Measurements from ENCODE around the gene DNAH11. TPM values are rescaled to one million over a fixed set of nuclear protein-coding genes. Genes with fewer than 3 reads are reported as not detected.

DNAH11 gene
- total RNA-seq, 1 experiment from 2014 or later: 0.15 TPM

DNA sequence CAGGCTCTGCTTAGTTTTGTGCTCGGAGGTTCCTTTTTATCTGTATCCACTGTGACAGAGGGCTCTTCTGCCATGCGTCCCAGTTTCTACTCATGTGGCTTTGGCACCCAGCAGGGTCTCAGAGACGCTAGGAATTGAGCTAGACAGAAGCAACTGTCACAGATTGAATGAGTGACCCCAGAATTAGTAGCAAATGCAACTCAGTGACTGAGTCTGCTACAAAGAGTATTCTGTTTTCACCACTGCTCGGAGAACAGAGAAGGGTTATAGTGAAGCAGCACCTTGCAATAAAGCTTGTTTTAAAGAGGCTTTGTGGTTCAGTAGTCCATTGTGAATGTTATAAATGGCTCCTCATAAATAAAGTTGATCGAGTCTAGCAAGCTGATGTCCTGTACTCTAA is 113.2 kb downstream of the DNAH11 start:
- Histone ChIP-seq H3K4me3 (ENCODE audit: low read depth in 2 of 2, low read length in 2 of 2) (no peak overlapping the region), H3K4me1 (ENCODE audit: control insufficient read depth, insufficient read depth, low read length) (no peaks in the 10 kb centered on the region), H3K9me3 (ENCODE audit: control insufficient read depth, insufficient read depth, low read depth, low read length) (no peaks in the 10 kb centered on the region), H3K36me3 (ENCODE audit: control insufficient read depth, insufficient read depth, low read length) (no peaks in the 10 kb centered on the region), H3K27me3 (ENCODE audit: control insufficient read depth, insufficient read depth, low read length) (no peaks in the 10 kb centered on the region), H3K27ac (ENCODE audit: low read length) (no peak overlapping the region)
- intact Hi-C loops (cut with micrococcal nuclease; ENCODE audit: unreplicated experiment) (no loop called here), in situ Hi-C loops (cut with HindIII; ENCODE audit: low pct_unique_long_range_greater_than_20kb, low sequenced_read_pairs) (no loop called here)
- no peak for TF ChIP-seq TCF7L2 (IDR thresholded peaks at IDR 0.05; ENCODE audit: low read depth, low read length)
- no peak for TF ChIP-seq POLR2AphosphoS5 (IDR thresholded peaks at IDR 0.05; ENCODE audit: low read depth, low read length)
- TF ChIP-seq, protein P1, sequence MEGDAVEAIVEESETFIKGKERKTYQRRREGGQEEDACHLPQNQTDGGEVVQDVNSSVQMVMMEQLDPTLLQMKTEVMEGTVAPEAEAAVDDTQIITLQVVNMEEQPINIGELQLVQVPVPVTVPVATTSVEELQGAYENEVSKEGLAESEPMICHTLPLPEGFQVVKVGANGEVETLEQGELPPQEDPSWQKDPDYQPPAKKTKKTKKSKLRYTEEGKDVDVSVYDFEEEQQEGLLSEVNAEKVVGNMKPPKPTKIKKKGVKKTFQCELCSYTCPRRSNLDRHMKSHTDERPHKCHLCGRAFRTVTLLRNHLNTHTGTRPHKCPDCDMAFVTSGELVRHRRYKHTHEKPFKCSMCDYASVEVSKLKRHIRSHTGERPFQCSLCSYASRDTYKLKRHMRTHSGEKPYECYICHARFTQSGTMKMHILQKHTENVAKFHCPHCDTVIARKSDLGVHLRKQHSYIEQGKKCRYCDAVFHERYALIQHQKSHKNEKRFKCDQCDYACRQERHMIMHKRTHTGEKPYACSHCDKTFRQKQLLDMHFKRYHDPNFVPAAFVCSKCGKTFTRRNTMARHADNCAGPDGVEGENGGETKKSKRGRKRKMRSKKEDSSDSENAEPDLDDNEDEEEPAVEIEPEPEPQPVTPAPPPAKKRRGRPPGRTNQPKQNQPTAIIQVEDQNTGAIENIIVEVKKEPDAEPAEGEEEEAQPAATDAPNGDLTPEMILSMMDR (IDR thresholded peaks at IDR 0.05): no peak
- no TSS peak for BruUV-seq (replicated peaks)
- no peak for ATAC-seq
- no peak for DNase-seq (ENCODE audit: low read depth, low spot score)
- CTCF ChIA-PET: no interaction called here
- POLR2A ChIA-PET: no interaction called here

DNA sequence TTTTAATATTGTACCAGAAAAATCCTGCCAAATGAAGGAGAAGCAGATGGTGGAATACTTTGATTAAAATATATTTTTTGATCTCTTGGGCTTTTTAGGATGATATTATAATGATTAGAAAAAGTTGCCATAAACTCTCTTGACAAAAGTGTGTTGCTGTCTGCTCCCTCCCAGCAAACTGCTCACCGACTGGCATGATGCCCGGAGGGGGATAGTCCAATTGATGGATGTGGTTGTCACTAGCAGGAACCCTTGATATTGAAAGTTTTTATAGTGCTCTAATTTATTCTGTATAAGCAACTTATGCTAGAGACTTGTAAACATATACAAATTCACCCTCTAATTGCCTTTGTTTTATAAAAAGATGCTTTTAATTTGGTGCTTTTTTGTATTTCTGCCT is 114.0 kb downstream of the DNAH11 start:
- in situ Hi-C loops (cut with HindIII; ENCODE audit: low pct_unique_long_range_greater_than_20kb, low sequenced_read_pairs) (no loop called here), intact Hi-C loops (cut with micrococcal nuclease; ENCODE audit: unreplicated experiment) (no loop called here)
- ChIA-PET POLR2A (no interaction called here), CTCF (no interaction called here)
- no peaks in the 10 kb centered on the region for H3K27me3 ChIP-seq (ENCODE audit: control insufficient read depth, insufficient read depth, low read length)
- DNase-seq (ENCODE audit: low read depth, low spot score) (no peak), ATAC-seq (no peak)
- TF ChIP-seq SIN3A (IDR thresholded peaks at IDR 0.05; ENCODE audit: borderline replicate concordance, insufficient read depth, low read depth, low read length) (no peak), TCF7L2 (IDR thresholded peaks at IDR 0.05; ENCODE audit: low read depth, low read length) (no peak), POLR2AphosphoS5 (IDR thresholded peaks at IDR 0.05; ENCODE audit: low read depth, low read length) (no peak)
- TF ChIP-seq, protein P2, sequence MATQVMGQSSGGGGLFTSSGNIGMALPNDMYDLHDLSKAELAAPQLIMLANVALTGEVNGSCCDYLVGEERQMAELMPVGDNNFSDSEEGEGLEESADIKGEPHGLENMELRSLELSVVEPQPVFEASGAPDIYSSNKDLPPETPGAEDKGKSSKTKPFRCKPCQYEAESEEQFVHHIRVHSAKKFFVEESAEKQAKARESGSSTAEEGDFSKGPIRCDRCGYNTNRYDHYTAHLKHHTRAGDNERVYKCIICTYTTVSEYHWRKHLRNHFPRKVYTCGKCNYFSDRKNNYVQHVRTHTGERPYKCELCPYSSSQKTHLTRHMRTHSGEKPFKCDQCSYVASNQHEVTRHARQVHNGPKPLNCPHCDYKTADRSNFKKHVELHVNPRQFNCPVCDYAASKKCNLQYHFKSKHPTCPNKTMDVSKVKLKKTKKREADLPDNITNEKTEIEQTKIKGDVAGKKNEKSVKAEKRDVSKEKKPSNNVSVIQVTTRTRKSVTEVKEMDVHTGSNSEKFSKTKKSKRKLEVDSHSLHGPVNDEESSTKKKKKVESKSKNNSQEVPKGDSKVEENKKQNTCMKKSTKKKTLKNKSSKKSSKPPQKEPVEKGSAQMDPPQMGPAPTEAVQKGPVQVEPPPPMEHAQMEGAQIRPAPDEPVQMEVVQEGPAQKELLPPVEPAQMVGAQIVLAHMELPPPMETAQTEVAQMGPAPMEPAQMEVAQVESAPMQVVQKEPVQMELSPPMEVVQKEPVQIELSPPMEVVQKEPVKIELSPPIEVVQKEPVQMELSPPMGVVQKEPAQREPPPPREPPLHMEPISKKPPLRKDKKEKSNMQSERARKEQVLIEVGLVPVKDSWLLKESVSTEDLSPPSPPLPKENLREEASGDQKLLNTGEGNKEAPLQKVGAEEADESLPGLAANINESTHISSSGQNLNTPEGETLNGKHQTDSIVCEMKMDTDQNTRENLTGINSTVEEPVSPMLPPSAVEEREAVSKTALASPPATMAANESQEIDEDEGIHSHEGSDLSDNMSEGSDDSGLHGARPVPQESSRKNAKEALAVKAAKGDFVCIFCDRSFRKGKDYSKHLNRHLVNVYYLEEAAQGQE (IDR thresholded peaks at IDR 0.05; ENCODE audit: insufficient read depth in 1 of 2, low read depth in 2 of 2, low read length in 1 of 2): no peak
- TF ChIP-seq, protein P1 (IDR thresholded peaks at IDR 0.05): no peak
- H3K4me1 ChIP-seq (ENCODE audit: control insufficient read depth, insufficient read depth, low read length): no peaks in the 10 kb centered on the region
- no TSS peak for BruUV-seq (replicated peaks)
- no peaks in the 10 kb centered on the region for H3K36me3 ChIP-seq (ENCODE audit: control insufficient read depth, insufficient read depth, low read length)
- no peak overlapping the region for H3K4me3 ChIP-seq (ENCODE audit: low read depth in 2 of 2, low read length in 2 of 2)
- no peaks in the 10 kb centered on the region for H3K9me3 ChIP-seq (ENCODE audit: control insufficient read depth, insufficient read depth, low read depth, low read length)
- H3K27ac ChIP-seq (ENCODE audit: low read length): no peak overlapping the region

DNA sequence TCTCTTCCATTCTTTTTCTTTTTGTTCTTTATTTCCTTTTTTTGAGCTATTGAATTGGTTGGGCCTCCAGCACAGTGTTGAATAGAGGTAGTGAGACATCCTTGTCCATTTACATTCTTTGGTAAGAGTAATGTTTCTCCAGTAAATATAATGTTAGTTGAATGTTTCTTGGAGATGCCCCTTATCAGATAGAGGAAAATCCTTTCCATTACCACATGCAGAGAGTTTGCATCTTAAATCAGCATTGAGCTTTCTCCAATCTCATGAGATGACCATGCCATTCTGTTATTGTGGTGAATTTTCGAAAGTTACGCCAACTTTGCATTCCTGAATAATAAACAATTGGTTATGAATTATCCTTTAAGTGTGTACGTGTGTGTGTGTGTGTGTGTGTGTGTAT is 127.7 kb downstream of the DNAH11 start:
- TF ChIP-seq SIN3A (IDR thresholded peaks at IDR 0.05; ENCODE audit: borderline replicate concordance, insufficient read depth, low read depth, low read length): no peak
- no peak for TF ChIP-seq TCF7L2 (IDR thresholded peaks at IDR 0.05; ENCODE audit: low read depth, low read length)
- TF ChIP-seq POLR2AphosphoS5 (IDR thresholded peaks at IDR 0.05; ENCODE audit: low read depth, low read length): no peak
- TF ChIP-seq, protein P1 (IDR thresholded peaks at IDR 0.05): no peak
- TF ChIP-seq, protein P2 (IDR thresholded peaks at IDR 0.05; ENCODE audit: insufficient read depth in 1 of 2, low read depth in 2 of 2, low read length in 1 of 2): no peak
- no peak overlapping the region for H3K27ac ChIP-seq (ENCODE audit: low read length)
- ChIA-PET CTCF (no interaction called here), POLR2A (no interaction called here)
- DNase-seq (ENCODE audit: low read depth, low spot score) (no peak), ATAC-seq (no peak)
- H3K4me3 ChIP-seq (ENCODE audit: low read depth in 2 of 2, low read length in 2 of 2): no peak overlapping the region
- no TSS peak for BruUV-seq (replicated peaks)
- no peaks in the 10 kb centered on the region for H3K27me3 ChIP-seq (ENCODE audit: control insufficient read depth, insufficient read depth, low read length)
- H3K36me3 ChIP-seq (ENCODE audit: control insufficient read depth, insufficient read depth, low read length): no peaks in the 10 kb centered on the region
- intact Hi-C loops (cut with micrococcal nuclease; ENCODE audit: unreplicated experiment) (no loop called here), in situ Hi-C loops (cut with HindIII; ENCODE audit: low pct_unique_long_range_greater_than_20kb, low sequenced_read_pairs) (no loop called here)
- H3K4me1 ChIP-seq (ENCODE audit: control insufficient read depth, insufficient read depth, low read length): no peaks in the 10 kb centered on the region
- H3K9me3 ChIP-seq (ENCODE audit: control insufficient read depth, insufficient read depth, low read depth, low read length): no peaks in the 10 kb centered on the region

Measured in Panc1 (cell line).